LNCAP (cell line): Measurements from ENCODE around the gene KRTAP10-11.
"Not testable (repeated sequence)": the region's sequence is repeated elsewhere in the genome, so short reads cannot be mapped to it uniquely, and the experiment has no call there.

ENCODE experiments used
- CTCF ChIP-seq: fragments of 450-650 bp; IDR thresholded peaks from 2 replicates; pipeline ENCODE4 v1.5.1; 2017; ENCODE audit warnings: mild to moderate bottlenecking

Gene KRTAP10-11

GRCh38 chr21:44646366-44647221 lies at the start of gene KRTAP10-11:
KRTAP10-11 (plus strand) TSS chr21:44646414; CDS start chr21:44646459, 45 bp downstream.
- not testable (repeated sequence) for TF ChIP-seq CTCF

- no peak for TF ChIP-seq CTCF
Observed at GRCh38 chr21:44598061-44598460, 48.2 kb upstream of the KRTAP10-11 start.

GRCh38 chr21:44599264-44600029 lies 46.8 kb upstream of the KRTAP10-11 start:
- TF ChIP-seq CTCF: no peak

- not testable (repeated sequence) for TF ChIP-seq CTCF
Observed at GRCh38 chr21:44600118-44600978, 45.9 kb upstream of the KRTAP10-11 start, which contains the start of gene KRTAP10-7. KRTAP10-7 (plus strand) TSS chr21:44600597; CDS start chr21:44600622, 25 bp downstream.

- no peak for TF ChIP-seq CTCF
Observed at GRCh38 chr21:44601596-44602462, 44.4 kb upstream of the KRTAP10-11 start.

GRCh38 chr21:44602463-44602850 lies 43.8 kb upstream of the KRTAP10-11 start:
- TF ChIP-seq CTCF: no peak
